HG02763 (cell line): ENCODE data around the gene SNU13.
"Not testable (repeated sequence)": the region's sequence is repeated elsewhere in the genome, so short reads cannot be mapped to it uniquely, and the experiment has no call there.

Experiments used
- ATAC-seq: cut with Tn5 transposase; IDR thresholded peaks from one replicate; pipeline ENCODE4 v1.9.1; 2021; ENCODE audit warnings: mild to moderate bottlenecking, moderate library complexity; ENCODE audit not compliant: unreplicated experiment

Gene SNU13

GRCh38 chr22:41682033-41682807 lies 6.4 kb downstream of the SNU13 start:
- ATAC-seq, result peak; percentile 77

- ATAC-seq, result no peak
Measured at GRCh38 chr22:41681616-41682015, 7.1 kb downstream of the SNU13 start.

GRCh38 chr22:41676134-41676533 lies 12.5 kb downstream of the SNU13 start:
- ATAC-seq, result no peak

- ATAC-seq, result no peak
Measured at GRCh38 chr22:41674846-41675340, 13.8 kb downstream of the SNU13 start.

- no peak for ATAC-seq
Measured at GRCh38 chr22:41672780-41673509, 15.7 kb downstream of the SNU13 start.

- ATAC-seq, result not testable (repeated sequence)
Measured at GRCh38 chr22:41672096-41672495, 16.6 kb downstream of the SNU13 start.

- ATAC-seq, result no peak
Measured at GRCh38 chr22:41668971-41669911, 19.4 kb downstream of the SNU13 start.

GRCh38 chr22:41664951-41665350 lies 23.7 kb downstream of the SNU13 start:
- no peak for ATAC-seq

- ATAC-seq, result no peak
Measured at GRCh38 chr22:41664490-41664889, 24.2 kb downstream of the SNU13 start.

GRCh38 chr22:41663594-41663993 lies 25.1 kb downstream of the SNU13 start:
- not testable (repeated sequence) for ATAC-seq

GRCh38 chr22:41661713-41662112 lies 27.0 kb downstream of the SNU13 start:
- ATAC-seq, result no peak

- no peak for ATAC-seq
Measured at GRCh38 chr22:41661088-41661487, 27.6 kb downstream of the SNU13 start.

GRCh38 chr22:41660416-41660815 lies 28.3 kb downstream of the SNU13 start:
- ATAC-seq, result no peak

GRCh38 chr22:41659941-41660340 lies 28.7 kb downstream of the SNU13 start:
- no peak for ATAC-seq

- ATAC-seq, result no peak
Measured at GRCh38 chr22:41658869-41659268, 29.8 kb downstream of the SNU13 start.

- no peak for ATAC-seq
Measured at GRCh38 chr22:41657709-41658108, 31.0 kb downstream of the SNU13 start.

GRCh38 chr22:41656556-41656955 lies 32.1 kb downstream of the SNU13 start:
- ATAC-seq, result no peak

- no peak for ATAC-seq
Measured at GRCh38 chr22:41654322-41654721, 34.3 kb downstream of the SNU13 start.

- ATAC-seq, result no peak
Measured at GRCh38 chr22:41650821-41651220, 37.8 kb downstream of the SNU13 start.

GRCh38 chr22:41650229-41650628 lies 38.4 kb downstream of the SNU13 start:
- ATAC-seq, result no peak

GRCh38 chr22:41648432-41648831 lies 40.2 kb downstream of the SNU13 start:
- ATAC-seq, result no peak
